ENCODE measurements around the gene TAB2.

DNA sequence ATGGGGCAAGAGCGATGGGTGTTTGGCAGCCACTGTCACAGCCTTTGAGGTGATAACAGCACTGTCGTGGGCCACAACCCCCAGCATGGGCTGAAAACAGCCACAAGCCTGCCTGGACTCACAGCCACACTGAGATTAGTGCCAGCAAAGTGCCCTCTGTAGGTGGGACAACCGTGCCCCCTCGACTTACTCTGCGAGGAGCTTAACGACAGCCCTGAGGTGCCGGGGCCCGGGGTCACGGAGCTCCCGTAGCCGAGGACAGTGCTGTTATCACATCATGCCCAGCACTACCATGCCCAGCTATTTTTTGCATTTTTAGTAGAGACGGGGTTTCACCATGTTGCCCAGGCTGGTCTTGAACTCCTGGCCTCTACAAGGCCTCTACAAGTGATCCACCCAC, 119.1 kb downstream of the TAB2 start:
- TF ChIP-seq POLR2A (IDR thresholded peaks at IDR 0.05) = no peak
- TF ChIP-seq, protein P1, sequence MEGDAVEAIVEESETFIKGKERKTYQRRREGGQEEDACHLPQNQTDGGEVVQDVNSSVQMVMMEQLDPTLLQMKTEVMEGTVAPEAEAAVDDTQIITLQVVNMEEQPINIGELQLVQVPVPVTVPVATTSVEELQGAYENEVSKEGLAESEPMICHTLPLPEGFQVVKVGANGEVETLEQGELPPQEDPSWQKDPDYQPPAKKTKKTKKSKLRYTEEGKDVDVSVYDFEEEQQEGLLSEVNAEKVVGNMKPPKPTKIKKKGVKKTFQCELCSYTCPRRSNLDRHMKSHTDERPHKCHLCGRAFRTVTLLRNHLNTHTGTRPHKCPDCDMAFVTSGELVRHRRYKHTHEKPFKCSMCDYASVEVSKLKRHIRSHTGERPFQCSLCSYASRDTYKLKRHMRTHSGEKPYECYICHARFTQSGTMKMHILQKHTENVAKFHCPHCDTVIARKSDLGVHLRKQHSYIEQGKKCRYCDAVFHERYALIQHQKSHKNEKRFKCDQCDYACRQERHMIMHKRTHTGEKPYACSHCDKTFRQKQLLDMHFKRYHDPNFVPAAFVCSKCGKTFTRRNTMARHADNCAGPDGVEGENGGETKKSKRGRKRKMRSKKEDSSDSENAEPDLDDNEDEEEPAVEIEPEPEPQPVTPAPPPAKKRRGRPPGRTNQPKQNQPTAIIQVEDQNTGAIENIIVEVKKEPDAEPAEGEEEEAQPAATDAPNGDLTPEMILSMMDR (IDR thresholded peaks at IDR 0.05) = no peak
